GM18867 (cell line): Measurements from ENCODE around the gene PNPLA2.

Source experiments
- ATAC-seq: cut with Tn5 transposase; IDR thresholded peaks from one replicate; pipeline ENCODE4 v1.9.1; 2021; ENCODE audit warnings: mild to moderate bottlenecking, moderate library complexity; ENCODE audit not compliant: unreplicated experiment

Gene PNPLA2

DNA sequence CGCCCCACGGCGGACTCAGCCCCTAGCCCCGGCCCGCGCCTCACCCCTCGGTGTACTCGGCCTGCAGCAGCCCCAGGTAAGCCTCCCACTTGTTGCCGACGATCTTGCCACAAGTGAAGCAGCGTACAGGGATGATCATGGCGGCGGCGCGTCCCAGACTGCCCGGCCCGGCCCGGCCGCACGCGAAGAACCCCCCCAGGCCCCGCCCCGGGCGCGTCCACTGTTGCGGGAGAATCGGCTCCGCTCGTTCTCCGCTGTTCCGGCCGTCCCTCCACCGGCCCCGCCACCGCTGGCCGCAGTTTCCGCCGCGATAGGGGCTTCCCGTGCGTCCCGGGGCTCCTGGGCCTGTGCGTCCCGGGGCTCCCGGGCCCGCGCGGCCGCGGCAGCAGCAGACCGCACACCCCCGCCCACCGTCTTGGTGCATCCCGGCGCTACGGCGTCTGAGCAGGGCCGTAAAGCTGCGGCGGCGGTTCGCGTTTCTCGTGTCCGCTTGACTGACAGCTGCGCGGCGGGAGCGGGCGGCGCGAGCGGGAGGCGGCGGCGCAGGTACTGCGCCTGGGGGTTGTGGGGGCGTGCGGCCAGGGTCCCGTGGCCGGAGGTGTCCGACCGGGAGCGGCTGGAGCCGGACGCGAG lies 23.8 kb downstream of the PNPLA2 start, which contains the start of the genes POLR2L and TSPAN4:
Gene POLR2L, minus strand, starts transcription at position 160 of the 633 bp plus-strand sequence. Its CDS starts 21 bp downstream, at position 139.
Gene TSPAN4, plus strand, starts transcription at position 483 of the 633 bp plus-strand sequence. CDS start 7,453 bp downstream, outside the sequence.
- peak; percentile 62 for ATAC-seq

DNA sequence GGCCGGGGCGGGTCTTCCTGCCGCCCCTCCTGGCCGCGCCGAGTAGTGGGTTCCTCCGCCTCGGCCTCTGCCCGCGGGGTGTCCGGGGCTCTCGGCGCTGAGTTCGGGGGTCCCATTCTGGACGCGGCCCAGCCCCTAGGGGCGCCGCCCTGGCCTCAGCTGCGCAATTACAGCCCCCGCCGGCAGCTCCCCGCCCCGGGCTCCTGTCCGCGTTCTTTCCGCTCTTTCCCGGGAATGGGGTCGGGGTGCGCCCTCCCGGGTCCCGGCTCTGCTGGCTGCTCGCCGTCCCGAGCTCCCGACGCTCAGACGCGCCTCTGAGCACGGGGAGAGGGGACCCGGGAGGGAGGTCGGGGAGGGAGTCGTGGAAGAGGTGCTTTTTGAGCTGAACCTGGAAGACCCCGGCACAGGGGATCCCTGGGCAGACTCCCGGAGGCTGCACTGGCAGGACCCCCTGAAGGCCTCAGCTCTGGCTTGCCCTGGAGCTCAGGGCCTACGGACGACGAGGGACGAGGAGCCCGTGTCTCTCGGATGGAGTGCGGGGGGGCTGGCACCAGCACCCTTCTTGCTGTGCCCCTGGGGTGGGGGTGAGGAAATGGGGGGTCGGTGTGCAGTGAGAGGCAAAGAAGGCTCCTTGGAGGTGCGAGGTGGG lies 24.5 kb downstream of the PNPLA2 start:
- peak; percentile 3 for ATAC-seq

DNA sequence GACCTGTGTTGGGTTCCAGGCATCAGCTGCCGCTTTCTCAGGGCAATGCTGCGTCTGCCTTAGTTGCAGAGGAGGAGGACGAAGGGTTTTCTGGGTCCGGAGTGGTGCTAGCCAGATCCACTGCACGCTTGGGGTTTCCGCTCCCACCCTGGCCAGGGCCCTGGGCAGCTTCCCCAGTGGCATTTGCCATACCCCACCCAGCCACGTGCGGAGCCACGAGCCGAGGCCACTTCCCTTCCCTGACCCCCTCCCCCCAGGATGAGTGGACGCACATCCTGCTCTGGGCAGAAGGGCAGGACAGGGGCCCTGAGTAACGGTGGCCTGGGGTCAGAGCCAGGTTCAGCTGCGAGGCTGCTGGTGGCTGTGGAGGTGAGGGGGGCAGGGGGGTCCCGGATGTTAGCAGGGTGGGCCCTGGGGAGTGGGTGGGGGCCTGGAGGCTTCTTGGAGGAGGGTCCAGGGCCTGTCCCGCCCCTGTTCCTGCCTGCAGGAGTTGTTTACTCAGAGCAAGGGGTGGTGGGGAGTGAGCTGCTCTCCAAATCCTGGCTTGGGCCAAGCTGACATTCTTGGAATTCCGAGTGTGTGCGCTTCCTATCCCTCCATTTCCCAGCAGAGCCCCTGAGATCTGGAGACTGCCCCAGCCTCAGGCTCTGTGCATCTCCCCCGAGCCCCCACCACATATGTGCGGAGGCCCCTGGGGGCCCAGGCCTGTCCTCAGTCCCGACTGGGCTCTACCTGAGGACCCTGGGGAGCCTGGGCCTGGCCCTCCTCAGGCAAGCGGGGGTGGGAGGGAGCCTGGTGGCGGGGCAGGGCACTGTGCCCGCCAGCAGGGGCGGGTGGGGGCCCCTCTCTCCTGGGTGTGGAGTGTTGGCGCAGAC lies 25.3 kb downstream of the PNPLA2 start:
- ATAC-seq = no peak

DNA sequence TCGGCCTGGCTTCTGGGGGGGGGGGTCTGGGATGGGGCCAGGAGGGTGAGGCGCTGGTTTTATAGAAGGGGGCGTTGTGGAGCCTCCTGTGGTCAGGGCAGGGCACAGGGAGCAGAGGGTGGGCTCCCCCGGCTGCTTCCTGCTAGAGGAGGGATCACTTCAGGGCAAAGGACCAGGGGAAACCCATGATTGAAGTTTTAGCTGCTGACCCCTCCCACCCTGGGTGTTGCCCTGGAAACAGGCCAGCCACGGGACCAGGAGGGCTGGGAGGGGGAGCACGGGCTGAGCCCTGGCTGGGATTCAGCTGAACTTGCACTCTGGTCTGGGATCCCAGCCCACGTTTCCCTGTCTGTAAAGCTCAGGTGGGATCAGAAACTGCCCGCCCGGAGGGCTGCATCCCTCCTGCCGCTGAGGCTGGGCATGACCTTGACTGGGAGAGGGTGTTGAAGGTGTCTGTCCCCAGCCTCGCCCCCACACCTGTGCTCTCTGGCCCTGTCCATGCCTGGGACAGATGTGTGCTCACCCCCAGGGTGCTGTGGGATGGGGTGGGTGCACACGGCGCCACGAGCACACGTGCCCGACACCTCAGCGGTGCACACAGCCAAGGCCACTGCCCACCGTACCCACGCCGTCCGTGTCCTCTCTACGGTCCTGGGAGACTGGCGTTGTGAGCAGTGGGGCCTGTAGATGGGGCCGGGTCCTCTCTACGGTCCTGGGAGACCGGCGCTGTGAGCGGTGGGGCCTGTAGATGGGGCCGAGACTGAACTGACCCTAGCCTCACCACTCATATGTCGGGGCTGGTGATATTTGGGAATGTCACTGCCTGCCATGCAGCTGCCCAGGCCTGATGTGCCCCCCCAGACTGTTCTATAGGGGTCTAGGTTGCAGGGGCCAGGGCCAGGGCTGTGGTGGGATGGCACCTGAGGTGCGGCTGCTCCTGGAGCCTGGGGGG lies 26.3 kb downstream of the PNPLA2 start:
- ATAC-seq = no peak

DNA sequence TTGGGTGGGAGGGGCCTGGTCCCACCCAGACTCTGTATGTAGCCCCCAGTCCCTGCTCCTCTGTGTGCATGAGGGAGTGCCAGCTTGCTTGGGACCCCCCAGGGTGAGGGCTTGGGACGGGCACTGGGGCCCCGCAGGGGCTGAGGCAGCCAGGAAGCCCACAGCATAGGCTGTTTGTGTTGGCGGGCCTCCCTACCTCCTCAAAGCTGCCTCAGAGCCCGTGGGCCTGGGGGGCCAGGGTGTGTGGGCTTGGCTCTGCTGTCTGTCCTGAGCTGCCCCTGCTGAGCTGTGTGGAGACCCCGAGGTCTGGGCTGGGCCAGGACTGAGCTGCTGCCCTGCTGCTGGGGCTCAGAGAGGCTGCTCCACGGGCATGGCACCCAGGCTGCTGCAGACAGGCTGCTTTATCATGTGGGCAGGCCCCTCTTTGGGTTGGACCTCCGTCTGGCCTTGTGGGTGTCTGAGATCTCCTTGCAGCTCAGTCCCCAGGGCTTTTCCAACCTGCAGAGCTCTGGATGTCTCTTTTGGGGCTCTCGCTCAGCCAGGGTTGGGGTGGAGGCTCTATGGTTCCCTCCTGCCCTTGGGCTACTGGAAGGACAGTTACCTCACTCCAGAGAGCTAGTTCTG lies 27.3 kb downstream of the PNPLA2 start:
- ATAC-seq = no peak

DNA sequence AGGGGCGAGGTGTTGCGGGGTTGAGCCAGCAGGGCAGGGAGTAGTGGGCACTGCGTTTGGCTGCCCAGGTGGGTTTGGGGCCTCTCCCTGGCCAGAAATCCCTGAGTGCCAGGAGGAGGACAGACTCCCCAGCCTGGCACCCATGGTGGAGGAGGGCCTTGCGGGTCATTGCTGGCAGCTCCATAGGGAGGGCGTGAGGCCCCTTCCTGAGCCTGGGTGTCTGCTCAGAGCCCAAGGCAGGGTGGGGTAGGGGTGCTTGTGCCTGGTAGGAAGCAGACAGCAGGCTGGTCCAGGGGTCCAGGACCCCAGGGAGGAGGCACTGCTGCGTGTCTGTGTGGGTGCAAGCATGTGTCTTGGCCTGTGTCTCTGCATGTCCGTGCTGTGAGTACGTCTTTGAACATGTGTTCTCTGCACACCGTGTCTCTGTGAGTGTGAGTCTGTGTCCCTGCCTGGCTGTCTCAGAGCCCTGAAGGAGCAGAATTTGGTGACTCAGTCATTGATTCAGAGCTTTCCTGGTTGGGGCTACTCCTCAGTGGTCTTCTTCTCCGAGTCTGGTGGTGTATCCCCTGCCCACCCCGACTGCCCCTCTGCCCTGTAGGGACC lies 27.9 kb downstream of the PNPLA2 start:
- ATAC-seq = no peak

DNA sequence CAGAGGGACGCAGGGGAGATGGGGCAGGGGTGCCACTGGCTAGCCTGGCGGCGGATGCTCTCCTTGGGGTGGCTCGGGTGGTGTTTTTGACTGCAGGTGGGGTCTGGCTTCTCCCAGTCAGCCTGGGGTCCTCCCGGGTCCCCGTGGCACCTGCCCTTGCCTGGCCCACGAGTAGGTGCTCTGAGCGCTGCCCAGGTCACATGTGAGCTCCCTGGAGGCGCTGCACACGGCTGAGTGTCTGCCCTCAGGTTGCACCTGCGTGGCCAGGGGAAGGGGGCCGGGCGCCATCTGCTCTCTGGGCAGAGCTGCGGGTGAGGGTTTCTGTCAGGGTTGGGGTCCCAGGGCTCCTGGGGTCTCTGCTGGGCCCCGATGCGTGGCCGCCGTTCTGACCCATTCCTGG lies 29.2 kb downstream of the PNPLA2 start:
- no peak for ATAC-seq

DNA sequence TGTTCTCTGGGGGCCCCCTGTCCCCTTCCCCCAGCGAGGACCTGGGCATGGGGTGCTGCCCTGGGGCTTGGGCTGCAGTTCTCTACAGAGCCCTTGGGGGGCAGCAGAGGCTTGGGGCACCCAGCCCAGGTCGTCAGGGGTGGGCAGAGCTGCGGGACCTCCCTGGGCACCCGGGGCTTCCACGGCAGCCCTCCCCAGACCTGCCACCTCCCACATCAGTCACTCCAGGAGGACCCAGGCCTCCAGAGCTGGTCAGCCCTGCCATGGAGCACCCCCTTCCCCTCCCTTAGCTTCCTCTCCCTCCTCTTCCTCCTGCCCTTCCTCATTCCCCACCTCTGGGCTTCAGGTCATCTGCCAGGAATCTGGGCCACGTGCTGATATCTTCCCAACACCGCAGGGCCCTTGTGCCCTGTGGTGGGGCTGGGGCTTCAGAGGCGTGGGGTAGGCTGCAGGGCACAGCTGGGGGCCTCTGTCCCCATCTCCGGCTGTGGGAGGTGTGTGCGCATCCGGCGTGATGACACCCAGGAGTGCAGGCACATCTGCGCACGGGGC lies 29.7 kb downstream of the PNPLA2 start:
- ATAC-seq = peak; percentile 49

DNA sequence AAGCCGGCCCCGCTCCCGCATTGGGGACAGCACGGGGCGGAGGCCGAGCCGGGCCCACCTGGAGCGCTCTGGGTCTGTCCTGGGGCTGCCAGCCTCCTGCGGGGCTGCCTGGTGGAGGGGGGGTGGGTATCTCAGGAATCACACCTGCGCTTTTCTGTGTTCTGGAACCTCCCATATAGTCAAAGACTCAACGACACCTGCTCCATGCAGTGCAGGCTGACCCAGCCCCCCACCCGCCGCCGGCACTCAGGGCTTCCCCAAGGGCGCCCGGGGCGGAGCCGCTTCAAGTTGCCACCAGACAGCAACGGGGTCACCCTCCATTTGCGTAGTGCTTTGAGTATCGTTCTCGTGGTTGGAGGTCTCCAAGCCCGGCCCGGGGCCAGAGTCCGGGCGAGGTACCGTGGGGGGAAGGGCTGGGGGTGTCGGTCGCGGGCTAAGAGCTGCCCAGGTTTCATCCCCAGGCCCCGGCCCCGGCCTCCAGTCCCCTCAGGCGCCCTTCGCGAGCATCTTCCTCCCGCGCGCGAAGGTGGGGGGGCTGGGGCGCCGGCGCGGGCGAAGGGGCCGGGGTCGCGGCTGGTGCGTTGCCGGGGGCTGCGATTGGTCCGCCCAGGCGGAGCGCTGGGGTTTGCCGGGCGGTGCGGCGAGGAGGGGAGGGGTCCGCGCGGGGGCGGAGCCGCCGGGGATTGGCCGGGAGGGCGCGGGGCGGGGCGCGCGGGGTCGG lies 30.6 kb downstream of the PNPLA2 start:
- no peak for ATAC-seq

DNA sequence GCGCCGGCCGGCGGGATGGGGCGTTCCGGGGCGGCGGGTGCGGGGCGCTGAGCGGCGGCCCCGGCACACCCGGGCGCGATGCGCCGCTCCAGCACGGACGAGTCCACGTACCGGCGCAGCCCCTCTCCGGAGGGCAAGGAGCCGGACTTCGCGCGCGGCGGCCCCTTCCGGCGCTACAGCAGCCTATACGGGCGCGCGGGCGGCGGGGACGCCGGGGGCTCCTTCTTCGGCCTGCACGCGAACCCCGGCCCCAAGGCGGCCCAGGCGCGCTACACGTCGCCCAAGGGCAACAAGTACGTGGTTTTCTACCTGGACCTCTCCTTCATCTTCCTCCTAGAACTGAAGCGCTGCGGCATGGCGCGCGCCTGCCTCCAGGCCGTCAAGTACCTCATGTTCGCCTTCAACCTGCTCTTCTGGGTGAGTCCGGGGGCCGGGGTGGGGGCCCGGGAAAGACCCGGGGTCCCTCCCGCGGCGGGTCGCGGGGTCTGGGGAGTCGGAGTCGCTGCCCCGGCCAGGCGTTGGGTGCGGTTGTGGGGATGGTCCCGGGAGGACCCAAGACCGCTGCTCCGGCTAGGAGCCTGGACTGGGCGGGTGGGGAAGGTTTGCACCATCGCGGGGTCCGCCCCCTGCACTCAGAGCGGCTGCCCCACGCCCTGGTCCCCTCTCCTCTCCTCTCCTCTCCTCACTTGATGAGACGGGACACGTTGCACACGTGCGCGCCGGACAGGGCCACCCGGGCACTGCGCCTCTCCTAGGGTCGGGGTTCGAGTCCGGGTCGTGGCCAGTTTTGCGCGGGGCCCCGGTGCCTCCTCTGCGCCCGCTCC lies 31.4 kb downstream of the PNPLA2 start:
- no peak for ATAC-seq

DNA sequence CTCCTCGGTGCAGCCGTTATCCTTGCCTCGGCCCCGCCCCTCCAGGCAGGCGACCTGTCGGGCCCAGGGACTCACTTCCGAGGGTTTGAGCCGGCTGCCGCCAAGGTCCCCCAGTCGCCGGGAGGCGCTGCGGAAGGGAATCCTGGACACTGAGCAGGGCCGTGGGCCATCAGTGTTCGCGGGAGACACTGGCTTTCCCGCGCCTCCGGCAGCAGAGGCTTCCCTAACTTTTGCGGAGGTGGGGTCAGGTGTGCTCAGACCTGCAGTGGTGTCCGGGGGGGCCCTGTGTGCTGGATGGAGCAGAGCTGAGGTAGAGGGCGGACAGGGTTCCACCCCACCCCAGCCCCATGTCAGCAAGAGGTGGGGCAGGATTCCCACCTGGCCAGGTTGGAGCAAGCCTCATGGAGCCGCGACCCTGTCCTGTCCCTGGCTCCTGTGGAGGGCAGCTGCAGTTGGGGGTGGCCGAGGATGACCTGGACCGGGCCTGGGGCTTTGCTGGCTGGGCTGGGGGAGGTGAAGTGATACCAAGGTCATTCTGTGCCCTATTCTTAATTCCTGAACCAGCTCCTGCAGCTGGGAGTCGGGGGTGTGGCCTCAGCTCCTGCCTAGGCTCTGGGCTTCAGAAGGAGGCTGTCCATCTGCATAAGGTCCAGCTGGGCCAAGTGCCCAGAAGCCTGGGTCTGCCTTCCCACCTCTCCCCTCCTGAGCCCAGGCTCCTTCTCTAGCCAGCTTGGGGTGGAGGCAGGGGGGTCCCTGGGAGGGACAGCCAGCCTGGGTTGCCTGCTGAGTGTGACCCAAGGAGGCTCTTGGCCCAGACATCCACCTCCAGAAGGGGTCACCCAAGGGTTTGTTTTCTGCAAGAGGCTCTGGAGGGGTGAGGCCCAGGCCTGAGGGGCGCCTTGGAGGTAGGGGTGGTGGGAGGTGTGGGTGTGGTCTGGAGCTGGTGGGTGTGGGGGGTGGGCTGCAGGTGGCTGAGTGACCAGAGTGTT lies 32.4 kb downstream of the PNPLA2 start:
- ATAC-seq = no peak

DNA sequence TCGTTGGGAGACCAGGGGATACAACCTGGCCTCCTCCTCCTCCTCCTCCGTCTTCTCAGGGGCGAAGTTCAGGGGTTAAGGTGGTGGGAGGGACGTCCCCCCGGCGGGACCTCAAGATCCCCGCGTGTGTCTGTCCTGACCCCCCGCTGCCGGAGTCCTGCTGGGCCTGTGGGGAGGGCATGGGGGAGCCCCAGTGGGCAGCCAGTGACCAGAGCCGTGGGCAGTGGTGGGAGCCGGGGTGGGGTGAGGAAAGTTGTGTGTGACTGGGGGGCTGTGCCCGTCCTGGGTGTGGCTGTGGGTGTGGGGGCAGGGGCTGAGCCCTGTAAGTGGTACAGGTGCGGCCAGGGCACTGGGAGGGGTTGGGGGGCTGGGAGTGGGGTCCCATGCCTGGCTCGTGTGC lies 34.0 kb downstream of the PNPLA2 start:
- no peak for ATAC-seq

DNA sequence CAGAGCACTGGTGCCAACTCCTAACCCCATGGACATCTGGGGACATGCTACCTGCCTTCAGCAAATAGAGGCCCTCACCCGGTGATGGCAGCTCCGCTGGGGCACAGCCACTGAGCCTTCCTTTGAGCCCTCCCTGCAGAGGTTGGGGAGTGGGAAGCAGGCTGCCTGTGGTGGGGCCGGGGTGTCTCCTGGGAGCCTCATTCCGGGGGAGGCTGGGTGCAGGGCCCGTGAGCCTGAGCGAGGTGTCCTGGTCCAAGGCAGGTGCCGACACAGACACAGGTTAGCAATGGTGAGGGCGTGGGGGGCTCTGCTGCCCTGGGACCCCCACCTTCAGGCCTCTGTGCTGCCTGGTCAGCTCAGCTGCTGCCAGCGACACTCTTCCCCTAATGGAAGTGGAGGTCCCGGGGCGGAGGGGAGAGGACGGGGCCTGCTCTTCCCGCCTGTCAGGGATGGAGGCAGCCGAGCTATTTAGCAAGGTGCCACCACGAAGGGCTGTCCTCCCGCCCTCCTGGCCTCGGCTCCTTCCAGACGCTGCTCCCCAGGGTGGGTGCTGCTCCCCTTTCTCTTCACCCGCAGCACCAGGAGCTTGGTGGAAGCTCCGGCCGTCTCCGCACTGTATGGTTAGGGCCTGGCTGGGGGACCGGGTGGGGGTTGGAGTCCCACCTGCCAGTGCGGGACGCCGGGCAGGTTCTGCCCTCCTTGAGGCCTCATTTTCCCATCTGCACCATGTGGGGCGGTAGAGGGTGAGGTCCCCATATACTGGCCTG lies 35.2 kb downstream of the PNPLA2 start:
- ATAC-seq = no peak

DNA sequence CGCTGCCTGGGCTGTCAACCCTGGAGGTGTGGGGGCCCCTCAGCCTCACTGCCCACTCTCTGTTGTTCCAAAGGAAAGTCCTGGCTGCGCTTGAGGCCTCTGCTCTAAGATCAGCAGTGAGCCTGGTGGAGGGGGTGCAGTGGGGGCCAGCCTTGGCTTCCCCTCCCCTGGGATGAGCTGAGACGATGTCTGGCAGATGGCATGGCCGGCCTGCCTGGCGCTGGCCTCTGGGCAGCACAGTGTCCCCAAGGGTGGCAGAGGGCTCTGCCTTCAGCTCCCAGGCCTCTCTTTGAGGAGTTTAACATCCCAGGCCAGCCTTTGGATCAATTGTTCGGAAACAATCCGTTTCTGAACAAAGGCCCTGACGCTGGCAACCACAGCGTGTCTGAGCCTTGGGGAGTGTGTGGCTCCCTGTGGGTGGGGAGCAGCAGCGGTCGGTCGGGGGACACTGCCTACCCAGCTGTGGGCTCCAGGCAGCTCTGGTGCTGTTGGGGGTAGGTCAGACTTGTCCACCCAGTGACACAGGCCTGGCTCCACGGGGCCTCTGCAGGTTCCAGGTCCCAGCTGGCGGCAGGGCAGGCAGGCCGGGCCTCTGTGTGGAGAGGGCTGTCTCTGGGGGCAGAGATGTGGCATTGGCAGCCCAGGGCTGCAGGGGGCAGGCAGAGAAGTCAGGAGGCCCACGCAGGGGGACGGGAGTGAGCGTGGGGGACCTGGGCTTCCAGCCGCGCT lies 36.1 kb downstream of the PNPLA2 start:
- no peak for ATAC-seq

DNA sequence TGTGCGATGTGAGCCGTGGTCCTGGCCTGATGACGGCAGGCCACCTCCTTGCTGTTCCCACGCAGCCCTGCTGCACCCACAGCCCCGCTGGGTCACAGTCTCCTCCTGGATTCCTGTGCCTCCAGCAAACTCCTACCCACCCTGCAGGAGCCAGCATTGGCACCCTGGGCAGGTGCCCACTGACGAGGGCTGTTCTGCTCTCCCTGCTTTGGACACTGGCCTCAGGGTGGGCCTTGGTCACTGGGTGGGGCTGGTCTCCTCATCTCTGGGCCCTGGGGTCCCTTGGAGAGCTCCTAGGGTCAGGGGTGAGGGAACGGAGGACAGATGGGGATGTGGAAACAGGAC lies 36.6 kb downstream of the PNPLA2 start:
- no peak for ATAC-seq
